ENCODE data around the gene BRICD5. TPM values are rescaled to one million over a fixed set of nuclear protein-coding genes. Genes with fewer than 3 reads are reported as not detected.

BRICD5 gene
- total and polyA plus RNA-seq, 2 donors (not counting 1 experiment from before 2014, with no cell fraction given): 0.23 to 1.5 TPM

DNA sequence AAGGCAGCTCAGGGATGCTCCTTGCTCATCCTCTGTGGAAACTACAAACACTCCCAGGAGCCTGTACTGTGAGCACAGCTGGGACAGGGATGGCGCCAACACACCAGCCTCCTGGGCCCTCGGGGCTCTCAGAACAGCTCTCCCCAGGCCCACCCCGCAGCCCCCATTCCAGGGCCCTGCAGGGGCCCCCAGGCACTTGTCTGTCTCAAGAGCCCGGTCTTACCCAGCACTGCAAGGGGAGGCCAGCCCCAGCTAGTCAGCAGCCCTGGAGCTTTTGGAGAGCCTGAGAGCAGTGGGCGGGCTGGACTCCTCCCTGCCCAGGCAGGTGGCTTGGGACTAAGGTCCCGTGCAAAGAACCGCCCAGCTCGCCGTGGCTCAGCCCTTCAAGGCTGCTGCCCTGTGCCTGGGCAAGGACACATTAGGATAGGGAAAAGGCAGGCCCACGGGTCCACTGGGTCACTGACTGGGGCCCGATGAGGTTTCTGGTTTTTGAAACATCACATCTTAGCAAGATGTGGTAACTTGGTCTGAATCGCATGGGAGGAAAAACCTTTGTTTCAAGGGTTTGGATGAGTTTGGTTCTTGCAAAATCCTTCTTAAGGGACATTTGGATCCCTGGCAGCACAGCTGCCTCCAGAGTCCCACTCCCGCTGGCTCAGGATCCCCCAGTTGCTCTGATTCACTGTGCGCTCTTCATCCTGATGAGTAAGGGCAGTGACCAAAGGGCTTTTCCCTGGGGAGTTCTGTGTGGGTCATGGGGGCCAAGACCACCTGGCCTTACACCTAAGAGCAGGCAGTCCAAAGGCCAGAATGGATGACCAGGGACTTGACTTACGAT lies 28.4 kb upstream of the BRICD5 start:
- Histone ChIP-seq H3K36me3 (ENCODE audit: control insufficient read depth, insufficient read depth, low read length) (peaks cover 24% of the 10 kb centered on the region), H4K20me1 (ENCODE audit: control insufficient read depth, extremely low read depth, insufficient read depth, low read length) (no peaks in the 10 kb centered on the region), H2AFZ (ENCODE audit: low read length) (no peak overlapping the region), H3K79me2 (ENCODE audit: control insufficient read depth, insufficient read depth, low read length) (no peaks in the 10 kb centered on the region), H3K9ac (ENCODE audit: insufficient read depth, low read length) (no peak overlapping the region), H3K4me1 (ENCODE audit: control insufficient read depth, extremely low read depth, insufficient read depth, low read length) (peaks cover 2% of the 10 kb centered on the region), H3K4me2 (ENCODE audit: extremely low read depth, insufficient read depth, low read length) (no peak overlapping the region), H3K27me3 (ENCODE audit: control insufficient read depth, insufficient read depth, low read length) (no peaks in the 10 kb centered on the region), H3K9me3 (ENCODE audit: control insufficient read depth, insufficient read depth, low read depth, low read length) (no peaks in the 10 kb centered on the region), H3K4me3 (replicated peaks in 1 of 4; ENCODE audit: control extremely low read depth in 1 of 4, insufficient read depth in 1 of 4, low read depth in 3 of 4, low read length in 4 of 4) (no peak overlapping the region), H3K27ac (ENCODE audit: insufficient read depth, low read length) (no peak overlapping the region)
- no peak for TF ChIP-seq EZH2 (IDR thresholded peaks at IDR 0.05; ENCODE audit: low read length, missing control alignments)
- TF ChIP-seq CTCF (conservative IDR thresholded peaks at IDR 0.05 in 1 of 2, IDR thresholded peaks at IDR 0.05 in 1 of 2; ENCODE audit: low read depth in 1 of 2, low read length in 2 of 2): no peak
- DNase-seq (ENCODE audit: low read depth in 2 of 2): no peak

GRCh38 chr16:2238150-2238837 lies 27.6 kb upstream of the BRICD5 start:
- Histone ChIP-seq H4K20me1 (ENCODE audit: control insufficient read depth, extremely low read depth, insufficient read depth, low read length) (no peaks in the 10 kb centered on the region), H3K36me3 (ENCODE audit: control insufficient read depth, insufficient read depth, low read length) (peaks cover 24% of the 10 kb centered on the region), H3K27ac (ENCODE audit: insufficient read depth, low read length) (no peak overlapping the region), H3K27me3 (ENCODE audit: control insufficient read depth, insufficient read depth, low read length) (no peaks in the 10 kb centered on the region), H3K9me3 (ENCODE audit: control insufficient read depth, insufficient read depth, low read depth, low read length) (no peaks in the 10 kb centered on the region), H2AFZ (ENCODE audit: low read length) (no peak overlapping the region), H3K4me3 (replicated peaks in 1 of 4; ENCODE audit: control extremely low read depth in 1 of 4, insufficient read depth in 1 of 4, low read depth in 3 of 4, low read length in 4 of 4) (no peak overlapping the region), H3K79me2 (ENCODE audit: control insufficient read depth, insufficient read depth, low read length) (no peaks in the 10 kb centered on the region), H3K4me1 (ENCODE audit: control insufficient read depth, extremely low read depth, insufficient read depth, low read length) (peaks cover 2% of the 10 kb centered on the region), H3K4me2 (ENCODE audit: extremely low read depth, insufficient read depth, low read length) (no peak overlapping the region), H3K9ac (ENCODE audit: insufficient read depth, low read length) (no peak overlapping the region)
- DNase-seq (ENCODE audit: low read depth in 2 of 2): no peak
- TF ChIP-seq EZH2 (IDR thresholded peaks at IDR 0.05; ENCODE audit: low read length, missing control alignments): no peak
- TF ChIP-seq CTCF (conservative IDR thresholded peaks at IDR 0.05 in 1 of 2, IDR thresholded peaks at IDR 0.05 in 1 of 2; ENCODE audit: low read depth in 1 of 2, low read length in 2 of 2): no peak

- Histone ChIP-seq H3K27me3 (ENCODE audit: control insufficient read depth, insufficient read depth, low read length) (no peaks in the 10 kb centered on the region), H3K79me2 (ENCODE audit: control insufficient read depth, insufficient read depth, low read length) (no peaks in the 10 kb centered on the region), H3K36me3 (ENCODE audit: control insufficient read depth, insufficient read depth, low read length) (peaks cover 24% of the 10 kb centered on the region), H3K9ac (ENCODE audit: insufficient read depth, low read length) (no peak overlapping the region), H3K4me2 (ENCODE audit: extremely low read depth, insufficient read depth, low read length) (no peak overlapping the region), H3K9me3 (ENCODE audit: control insufficient read depth, insufficient read depth, low read depth, low read length) (no peaks in the 10 kb centered on the region), H4K20me1 (ENCODE audit: control insufficient read depth, extremely low read depth, insufficient read depth, low read length) (no peaks in the 10 kb centered on the region), H3K4me1 (ENCODE audit: control insufficient read depth, extremely low read depth, insufficient read depth, low read length) (peaks cover 2% of the 10 kb centered on the region), H2AFZ (ENCODE audit: low read length) (no peak overlapping the region), H3K27ac (ENCODE audit: insufficient read depth, low read length) (no peak overlapping the region), H3K4me3 (replicated peaks in 1 of 4; ENCODE audit: control extremely low read depth in 1 of 4, insufficient read depth in 1 of 4, low read depth in 3 of 4, low read length in 4 of 4) (no peak overlapping the region)
- TF ChIP-seq EZH2 (IDR thresholded peaks at IDR 0.05; ENCODE audit: low read length, missing control alignments) (no peak), CTCF (conservative IDR thresholded peaks at IDR 0.05 in 1 of 2, IDR thresholded peaks at IDR 0.05 in 1 of 2; ENCODE audit: low read depth in 1 of 2, low read length in 2 of 2) (no peak)
- DNase-seq (ENCODE audit: low read depth in 2 of 2): no peak
Measured at GRCh38 chr16:2237493-2238149, 27.0 kb upstream of the BRICD5 start.

Measured in fibroblast of lung (primary cell).